ENCODE measurements around the gene XIRP2.

DNA sequence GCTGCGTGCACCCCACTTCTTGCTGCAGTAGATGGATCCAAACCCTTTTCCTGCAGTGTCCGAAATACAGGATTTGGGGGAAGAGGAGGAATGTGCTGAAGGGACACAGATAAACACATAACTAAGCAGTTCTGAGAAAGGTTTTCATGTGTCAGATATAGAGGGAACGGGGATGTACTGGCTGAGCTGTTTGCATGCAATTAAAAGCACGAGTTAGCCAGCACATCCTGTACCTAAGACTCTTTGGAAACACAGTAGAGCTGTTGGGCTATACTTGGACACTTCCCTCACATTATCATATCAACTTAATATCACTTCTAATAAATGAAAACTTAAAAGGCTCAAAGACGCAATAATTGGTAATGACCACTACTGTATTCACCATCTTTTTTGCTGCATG, 377.4 kb downstream of the XIRP2 start:
- TF ChIP-seq POLR2A (IDR thresholded peaks at IDR 0.05), result no peak
- TF ChIP-seq, protein P1, sequence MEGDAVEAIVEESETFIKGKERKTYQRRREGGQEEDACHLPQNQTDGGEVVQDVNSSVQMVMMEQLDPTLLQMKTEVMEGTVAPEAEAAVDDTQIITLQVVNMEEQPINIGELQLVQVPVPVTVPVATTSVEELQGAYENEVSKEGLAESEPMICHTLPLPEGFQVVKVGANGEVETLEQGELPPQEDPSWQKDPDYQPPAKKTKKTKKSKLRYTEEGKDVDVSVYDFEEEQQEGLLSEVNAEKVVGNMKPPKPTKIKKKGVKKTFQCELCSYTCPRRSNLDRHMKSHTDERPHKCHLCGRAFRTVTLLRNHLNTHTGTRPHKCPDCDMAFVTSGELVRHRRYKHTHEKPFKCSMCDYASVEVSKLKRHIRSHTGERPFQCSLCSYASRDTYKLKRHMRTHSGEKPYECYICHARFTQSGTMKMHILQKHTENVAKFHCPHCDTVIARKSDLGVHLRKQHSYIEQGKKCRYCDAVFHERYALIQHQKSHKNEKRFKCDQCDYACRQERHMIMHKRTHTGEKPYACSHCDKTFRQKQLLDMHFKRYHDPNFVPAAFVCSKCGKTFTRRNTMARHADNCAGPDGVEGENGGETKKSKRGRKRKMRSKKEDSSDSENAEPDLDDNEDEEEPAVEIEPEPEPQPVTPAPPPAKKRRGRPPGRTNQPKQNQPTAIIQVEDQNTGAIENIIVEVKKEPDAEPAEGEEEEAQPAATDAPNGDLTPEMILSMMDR (IDR thresholded peaks at IDR 0.05), result no peak
